T-cell (primary cell): Measurements from ENCODE around the gene FALEC. TPM values are rescaled to one million over a fixed set of nuclear protein-coding genes. Genes with fewer than 3 reads are reported as not detected.

Experiments used
- ATAC-seq, 4 experiments: fragments of 200-7000 bp in 3 of 4; fragments of 150-1000 bp in 1 of 4; cut with Tn5 transposase; replicated peaks in 1 of 4; 1 replicate in 3 of 4; 2 replicates in 1 of 4; pipeline ENCODE4 v1.10.0; 2021; ENCODE audit warnings: moderate library complexity in 3 of 4, mild to moderate bottlenecking in 2 of 4, moderate number of reproducible peaks in 1 of 4
- CTCF ChIA-PET, 2 donors: fragments of 300-600 bp; sonication (Branson Sonifier 250); formaldehyde crosslinking; loops; one replicate each; lab custom pipeline; 2022; ENCODE audit warnings: antibody characterized with exemption in 2 of 2; lab: Charles Lee
- POLR2A ChIA-PET, 2 donors: fragments of 300-600 bp; sonication (Branson Sonifier 250); formaldehyde crosslinking; loops; one replicate each; lab custom pipeline; 2022; ENCODE audit warnings: antibody characterized with exemption in 2 of 2; lab: Charles Lee
- DNase-seq, 35 experiments: peaks; one replicate each; pipeline versions ENCODE4 v3.0.0 to v3.0.0-alpha.2; 2013 to 2023
- H3K27ac ChIP-seq: one replicate; pipeline ENCODE4 v1.5.1; 2013; ENCODE audit warnings: low read length
- H3K27me3 ChIP-seq, 2 experiments: replicated peaks in 1 of 2; 1 replicate in 1 of 2; 2 replicates in 1 of 2; pipeline versions ENCODE4 v1.6.1 to v1.7.0; 2013; ENCODE audit warnings: low read length in 1 of 2, mixed read lengths in 1 of 2; ENCODE audit not compliant: control insufficient read depth in 2 of 2, insufficient read depth in 2 of 2; ENCODE audit errors: extremely low read depth in 1 of 2
- H3K36me3 ChIP-seq, 2 donors: 1 replicate in 1 of 2; 2 replicates in 1 of 2; pipeline versions ENCODE4 v1.6.1 to v1.7.0; 2013; ENCODE audit warnings: low read length in 1 of 2; ENCODE audit not compliant: control insufficient read depth in 2 of 2, insufficient read depth in 1 of 2; ENCODE audit errors: extremely low read depth in 1 of 2
- H3K4me1 ChIP-seq, 2 experiments: 1 replicate in 1 of 2; 2 replicates in 1 of 2; pipeline versions ENCODE4 v1.6.1 to v1.7.0; 2013; ENCODE audit warnings: low read length in 2 of 2, mixed read lengths in 1 of 2; ENCODE audit not compliant: insufficient read depth in 2 of 2, control insufficient read depth in 1 of 2; ENCODE audit errors: extremely low read depth in 1 of 2
- H3K4me3 ChIP-seq, 2 donors: 1 replicate in 1 of 2; 2 replicates in 1 of 2; pipeline versions ENCODE4 v1.5.1 to v1.7.0; 2013; ENCODE audit warnings: mild to moderate bottlenecking in 2 of 2, low read length in 1 of 2, moderate library complexity in 1 of 2; ENCODE audit not compliant: control insufficient read depth in 1 of 2; ENCODE audit errors: extremely low read depth in 1 of 2
- H3K9me3 ChIP-seq: 2 replicates; pipeline ENCODE4 v1.7.0; 2013
- H3K27ac Mint-ChIP-seq, 2 donors: one replicate each; pipeline ENCODE4 v1.8.0; 2020 to 2021; ENCODE audit warnings: mild to moderate bottlenecking in 2 of 2, mixed read lengths in 2 of 2
- H3K27me3 Mint-ChIP-seq, 2 donors: one replicate each; pipeline ENCODE4 v1.8.0; 2021 to 2022; ENCODE audit warnings: mixed read lengths in 2 of 2
- H3K36me3 Mint-ChIP-seq: one replicate; pipeline ENCODE4 v1.8.0; 2021; ENCODE audit warnings: mixed read lengths
- H3K4me1 Mint-ChIP-seq, 3 donors: one replicate each; pipeline ENCODE4 v1.8.0; 2020 to 2022; ENCODE audit warnings: mixed read lengths in 3 of 3, mild to moderate bottlenecking in 1 of 3
- H3K4me3 Mint-ChIP-seq, 3 donors: one replicate each; pipeline ENCODE4 v1.8.0; 2020 to 2022; ENCODE audit warnings: mild to moderate bottlenecking in 3 of 3, mixed read lengths in 3 of 3, moderate library complexity in 3 of 3
- H3K9me3 Mint-ChIP-seq, 3 donors: one replicate each; pipeline ENCODE4 v1.8.0; 2020 to 2022; ENCODE audit warnings: mixed read lengths in 3 of 3
- WGBS: methylation state at CpG from one replicate; pipeline ENCODE4 v1.1.5; 2013; ENCODE audit warnings: missing lambda C conversion rate; ENCODE audit not compliant: insufficient coverage; 5-methylcytosine and 5-hydroxymethylcytosine counted together
- total RNA-seq, 35 experiments: library from RNA in 6 of 35; stranded (reverse) in 6 of 35; fragments of 120-200 nt in 1 of 35; gene quantifications; one replicate each; pipeline versions ENCODE4 v1.2.1 to v1.2.4 and lab custom pipeline; 2013 to 2026

The FALEC gene
- total RNA-seq, 5 donors from 2014 or later (not counting 1 experiment from before 2014, with no cell fraction given): 0.49 to 0.85 (median 0.73) TPM; not detected in 2

GRCh38 chr1:150558303-150558704 lies 42.8 kb downstream of the FALEC start:
- H3K9me3 Mint-ChIP-seq: no peaks in the 10 kb centered on the region
- H3K27me3 Mint-ChIP-seq: no peaks in the 10 kb centered on the region
- DNase-seq (no peak), ATAC-seq (no peak)
- Histone ChIP-seq H3K27me3 (peaks cover 0 to 2% of the 10 kb centered on the region in 2 experiments), H3K9me3 (no peaks in the 10 kb centered on the region), H3K27ac (no peak overlapping the region), H3K4me3 (no peak overlapping the region), H3K4me1 (peaks cover 6 to 46% of the 10 kb centered on the region in 2 experiments), H3K36me3 (peaks cover 0 to 10% of the 10 kb centered on the region in 2 donors)
- peaks cover 26 to 41% (median 27%) of the 10 kb centered on the region in 3 donors for H3K4me1 Mint-ChIP-seq
- WGBS: 83% methylated on average over 11 of the region's 15 CpGs
- ChIA-PET CTCF (interaction anchor here (0.9 to 3.7 kb wide), 4 partner anchors 22 to 71 kb away, joined by 3 to 21 read pairs (median 5); partner anchors contain the start of genes ENSA (in 1 of the 2) and MCL1 (in 1 of the 2)), POLR2A (interaction anchor here in 1 of 2 donors (1.0 kb wide), 1 partner anchor 21 kb away, joined by 4 read pairs; the partner anchor contains the start of gene MCL1)
- H3K36me3 Mint-ChIP-seq: peaks cover 5% of the 10 kb centered on the region
- no peak overlapping the region for H3K4me3 Mint-ChIP-seq
- H3K27ac Mint-ChIP-seq: no peak overlapping the region

- peaks cover 5% of the 10 kb centered on the region for H3K36me3 Mint-ChIP-seq
- Histone ChIP-seq H3K9me3 (no peaks in the 10 kb centered on the region), H3K27me3 (peaks cover 0 to 2% of the 10 kb centered on the region in 2 experiments), H3K27ac (no peak overlapping the region), H3K36me3 (peaks cover 0 to 10% of the 10 kb centered on the region in 2 donors), H3K4me1 (peaks cover 10 to 52% of the 10 kb centered on the region in 2 experiments), H3K4me3 (no peak overlapping the region)
- ChIA-PET CTCF (interaction anchor here (0.5 to 7.3 kb wide), 16 partner anchors 12 to 519 kb away, joined by 3 to 170 read pairs (median 4); partner anchors contain the start of genes MCL1 (in 2 of the 2), ENSA (in 1 of the 2) and GOLPH3L (in 1 of the 2)), POLR2A (interaction anchor here (1.0 to 7.2 kb wide), 2 partner anchors 16 to 20 kb away, joined by 4 to 255 read pairs; partner anchors contain the start of gene MCL1 (in 2 of the 2))
- DNase-seq: no peak
- no peak overlapping the region for H3K27ac Mint-ChIP-seq
- H3K4me3 Mint-ChIP-seq: no peak overlapping the region
- no peaks in the 10 kb centered on the region for H3K27me3 Mint-ChIP-seq
- WGBS: 91% methylated on average over 22 of the region's 28 CpGs
- no peaks in the 10 kb centered on the region for H3K9me3 Mint-ChIP-seq
- ATAC-seq: no peak
- peaks cover 33 to 48% (median 34%) of the 10 kb centered on the region in 3 donors for H3K4me1 Mint-ChIP-seq
Measured at GRCh38 chr1:150558761-150559655, 43.5 kb downstream of the FALEC start.

GRCh38 chr1:150559656-150560010 lies 44.1 kb downstream of the FALEC start:
- Histone ChIP-seq H3K27ac (no peak overlapping the region), H3K9me3 (no peaks in the 10 kb centered on the region), H3K4me1 (peaks cover 11 to 58% of the 10 kb centered on the region in 2 experiments), H3K27me3 (no peaks in the 10 kb centered on the region), H3K36me3 (peaks cover 0 to 10% of the 10 kb centered on the region in 2 donors), H3K4me3 (no peak overlapping the region)
- peak overlapping the region in 1 of 3 donors; percentile 95 for H3K4me3 Mint-ChIP-seq
- H3K36me3 Mint-ChIP-seq: peaks cover 5% of the 10 kb centered on the region
- H3K27me3 Mint-ChIP-seq: no peaks in the 10 kb centered on the region
- H3K9me3 Mint-ChIP-seq: no peaks in the 10 kb centered on the region
- DNase-seq: no peak
- WGBS: 72% methylated on average over 6 of the region's 10 CpGs
- peak overlapping the region in 1 of 2 donors; percentile 100 for H3K27ac Mint-ChIP-seq
- no peak for ATAC-seq
- H3K4me1 Mint-ChIP-seq: peaks cover 39 to 54% (median 41%) of the 10 kb centered on the region in 3 donors
- CTCF ChIA-PET: interaction anchor here (0.5 to 7.3 kb wide), 14 partner anchors 11 to 518 kb away, joined by 3 to 170 read pairs (median 4); partner anchors contain the start of genes MCL1 (in 2 of the 2), ENSA (in 1 of the 2) and GOLPH3L (in 1 of the 2)
- POLR2A ChIA-PET: interaction anchor here (1.6 to 7.2 kb wide), 3 partner anchors 15 to 68 kb away, joined by 10 to 255 read pairs (median 10); partner anchors contain the start of genes ENSA (in 1 of the 2) and MCL1 (in 1 of the 2)

- peaks cover 5% of the 10 kb centered on the region for H3K36me3 Mint-ChIP-seq
- DNase-seq: peak in 34 of 35 experiments; percentile 44 to 86 (median 66)
- peak overlapping the region in 1 of 2 donors; percentile 83 for H3K4me3 ChIP-seq
Measured at GRCh38 chr1:150560011-150560438, 44.5 kb downstream of the FALEC start.

GRCh38 chr1:150560576-150561253 lies 45.2 kb downstream of the FALEC start:
- peak overlapping the region; percentile 95 for H3K27ac ChIP-seq

More at GRCh38 chr1:150560011-150560438, 44.5 kb downstream of the FALEC start:
- Mint-ChIP-seq H3K9me3 (no peaks in the 10 kb centered on the region), H3K27ac (peak overlapping the region; percentile 100), H3K4me1 (peaks cover 43 to 58% (median 44%) of the 10 kb centered on the region in 3 donors), H3K27me3 (no peaks in the 10 kb centered on the region), H3K4me3 (peak overlapping the region; percentile 91 to 99 (median 95))
- peak overlapping the region; percentile 95 for H3K27ac ChIP-seq
- peak in 2 of 4 experiments; percentile 13 to 18 for ATAC-seq
- H3K27me3 ChIP-seq: no peaks in the 10 kb centered on the region
- peaks cover 15 to 62% of the 10 kb centered on the region in 2 experiments for H3K4me1 ChIP-seq
- H3K36me3 ChIP-seq: peaks cover 0 to 10% of the 10 kb centered on the region in 2 donors
- H3K9me3 ChIP-seq: no peaks in the 10 kb centered on the region
- ChIA-PET CTCF (interaction anchor here (0.5 to 7.3 kb wide), 18 partner anchors 12 to 518 kb away, joined by 3 to 170 read pairs (median 4); partner anchors contain the start of genes MCL1 (in 2 of the 2), ENSA (in 1 of the 2) and GOLPH3L (in 1 of the 2)), POLR2A (interaction anchor here (0.6 to 7.2 kb wide), 6 partner anchors 15 to 97 kb away, joined by 3 to 255 read pairs (median 7); partner anchors contain the start of genes ENSA (in 1 of the 2) and MCL1 (in 1 of the 2))
- 22% methylated on average over 6 of the region's 9 CpGs for WGBS

More at GRCh38 chr1:150560576-150561253, 45.2 kb downstream of the FALEC start:
- Mint-ChIP-seq H3K27ac (peak overlapping the region; percentile 100), H3K9me3 (no peaks in the 10 kb centered on the region), H3K4me3 (peak overlapping the region; percentile 91 to 99 (median 95)), H3K27me3 (no peaks in the 10 kb centered on the region), H3K4me1 (peaks cover 47 to 61% (median 48%) of the 10 kb centered on the region in 3 donors), H3K36me3 (peaks cover under 1% of the 10 kb centered on the region)
- no peaks in the 10 kb centered on the region for H3K27me3 ChIP-seq
- CTCF ChIA-PET: interaction anchor here (0.5 to 7.3 kb wide), 29 partner anchors 9 to 691 kb away, joined by 3 to 170 read pairs (median 4); partner anchors contain the start of genes MCL1 (in 2 of the 2), ENSA (in 1 of the 2) and GOLPH3L (in 1 of the 2)
- H3K9me3 ChIP-seq: no peaks in the 10 kb centered on the region
- peaks cover 0 to 10% of the 10 kb centered on the region in 2 donors for H3K36me3 ChIP-seq
- ATAC-seq (peak; percentile 27 to 45 (median 36)), DNase-seq (peak; percentile 49 to 87 (median 74))
- POLR2A ChIA-PET: interaction anchor here (0.5 to 7.2 kb wide), 18 partner anchors 9 to 200 kb away, joined by 3 to 255 read pairs (median 4); partner anchors contain the start of genes ENSA (in 2 of the 2) and MCL1 (in 1 of the 2)
- H3K4me1 ChIP-seq: peaks cover 22 to 69% of the 10 kb centered on the region in 2 experiments
- peak overlapping the region; percentile 83 to 90 for H3K4me3 ChIP-seq
- 0% methylated on average over 5 of the region's 17 CpGs for WGBS
